NCI-H1930 (cell line): Measurements from ENCODE around the gene CLN6.
"Not testable (repeated sequence)": the region's sequence is repeated elsewhere in the genome, so short reads cannot be mapped to it uniquely, and the experiment has no call there.

Source experiments
- DNase-seq, 2 experiments: peaks; one replicate each; lab custom pipeline; 2025; lab: John Stamatoyannopoulos, UW

Gene CLN6

GRCh38 chr15:68256675-68257450, 27.3 kb upstream of the CLN6 start:
- peak; percentile 78 to 79 for DNase-seq

DNA sequence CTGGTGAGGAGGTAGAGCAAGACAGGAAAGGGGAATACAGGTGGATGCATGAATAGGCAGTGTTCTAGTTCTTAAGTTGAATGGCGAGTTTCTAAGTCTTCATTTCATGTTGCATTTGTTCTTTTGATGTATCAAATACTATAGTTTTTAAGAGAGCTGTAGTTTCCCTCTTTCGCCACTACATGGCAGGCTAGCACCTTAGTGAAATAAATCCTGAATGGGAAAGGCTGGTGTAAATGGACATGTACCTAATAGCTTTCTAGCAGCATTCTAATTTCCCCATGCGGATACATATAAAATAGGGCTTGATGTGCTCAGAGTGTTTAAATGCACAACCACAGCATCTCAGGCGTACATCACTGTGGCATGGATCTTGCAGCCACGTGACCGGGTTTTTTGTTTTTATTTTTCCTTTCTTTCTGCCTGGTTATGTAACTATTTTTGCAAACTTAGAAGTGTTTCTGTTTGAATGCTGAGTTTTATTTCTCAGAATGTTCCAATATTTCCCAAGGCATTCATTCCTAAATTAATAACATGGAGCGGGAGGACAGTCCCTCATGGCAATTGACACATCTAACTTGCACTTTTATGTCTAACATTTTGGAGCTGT, 23.5 kb upstream of the CLN6 start:
- DNase-seq, result peak; percentile 2 to 42

DNA sequence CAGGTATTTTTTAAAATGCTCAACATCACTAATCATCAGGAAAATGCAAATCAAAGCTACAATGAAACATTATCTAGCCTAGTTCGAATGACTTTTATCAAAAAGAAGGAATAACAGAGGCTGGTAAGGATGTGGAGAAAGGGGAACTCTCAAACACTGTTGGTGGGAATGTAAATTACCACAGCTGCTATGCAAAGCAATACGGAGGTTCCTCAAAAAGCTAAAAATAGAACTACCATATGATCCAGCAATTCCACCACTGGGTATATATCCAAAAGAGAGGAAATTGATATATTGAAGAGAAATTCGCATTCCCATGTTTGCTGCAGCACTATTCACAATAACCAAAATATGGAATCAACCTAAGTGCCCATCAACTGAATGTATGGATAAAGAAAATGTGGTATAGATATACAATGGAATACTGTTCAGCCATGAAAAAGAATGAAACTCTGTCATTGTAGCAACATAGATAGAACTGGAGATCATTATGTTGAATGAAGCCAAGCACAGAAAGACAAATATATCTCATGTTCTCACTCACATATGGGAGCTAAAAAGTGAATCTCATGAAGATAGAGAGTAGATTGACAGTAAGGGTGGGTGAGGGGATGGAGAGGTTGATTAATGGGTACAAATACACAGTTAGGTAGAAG, 19.7 kb upstream of the CLN6 start:
- DNase-seq, result no peak

- DNase-seq, result no peak
Measured at GRCh38 chr15:68244235-68244634, 14.7 kb upstream of the CLN6 start.

DNA sequence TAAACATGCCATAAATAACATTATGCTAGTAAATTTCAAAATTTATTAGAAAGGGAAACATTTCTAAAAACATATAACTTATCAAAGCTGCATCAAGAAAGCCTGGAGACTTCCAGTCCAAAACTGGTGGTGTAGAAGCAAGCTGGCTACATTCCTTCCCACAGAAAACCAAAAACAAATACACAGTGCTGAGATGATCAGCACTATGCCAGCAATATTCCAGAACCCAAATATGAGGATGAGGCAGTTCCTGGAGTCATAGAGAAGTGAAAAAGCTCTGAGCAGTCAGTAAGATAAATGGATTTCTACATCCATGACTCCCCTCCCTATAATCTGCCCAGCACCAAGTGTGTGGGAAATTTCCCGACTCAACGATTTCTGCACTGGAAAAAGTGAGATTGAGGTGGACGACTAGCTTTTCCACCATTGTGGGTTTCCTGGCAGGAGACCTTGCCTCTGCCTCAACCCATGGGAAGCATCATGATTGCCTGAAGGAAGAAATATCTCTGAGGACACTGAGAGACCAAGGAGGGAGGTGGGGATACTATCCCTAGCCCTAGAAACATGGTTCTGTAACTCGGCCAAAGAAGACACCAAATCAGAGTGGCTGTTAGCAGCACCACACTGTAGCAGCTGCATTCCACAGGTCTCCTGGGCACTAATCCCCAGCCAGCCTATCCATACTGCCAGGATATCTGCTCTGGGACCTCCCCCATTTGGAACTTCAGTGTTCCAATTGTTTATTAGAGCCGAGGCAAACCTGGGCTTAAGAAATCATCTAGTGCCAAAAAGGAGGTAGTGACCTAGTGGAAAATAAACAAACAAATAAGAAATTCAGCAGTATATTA, 11.8 kb upstream of the CLN6 start:
- DNase-seq, result no peak

- DNase-seq, result no peak
Measured at GRCh38 chr15:68239025-68239424, 9.5 kb upstream of the CLN6 start.

DNA sequence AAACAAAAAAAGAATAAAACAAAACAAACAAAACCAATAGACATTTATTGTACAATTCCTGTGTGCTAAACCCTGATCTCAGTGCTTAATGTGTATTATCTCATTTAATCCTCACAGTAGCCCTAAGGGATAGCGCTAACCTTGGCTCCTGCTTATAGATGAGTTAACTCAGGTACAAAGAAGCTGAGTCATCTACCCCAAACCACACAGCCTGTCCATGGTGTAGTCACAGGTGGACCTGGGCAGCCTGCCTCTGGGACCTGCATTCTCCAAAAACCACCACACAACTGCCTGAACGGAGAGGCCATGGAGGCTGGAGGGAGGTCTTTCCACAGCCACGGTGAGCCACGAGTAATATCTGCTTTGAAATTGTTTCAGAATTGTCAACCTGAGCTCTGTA, 5.5 kb upstream of the CLN6 start:
- DNase-seq, result no peak

- DNase-seq, result not testable (repeated sequence)
Measured at GRCh38 chr15:68234520-68234919, 5.0 kb upstream of the CLN6 start.

DNA sequence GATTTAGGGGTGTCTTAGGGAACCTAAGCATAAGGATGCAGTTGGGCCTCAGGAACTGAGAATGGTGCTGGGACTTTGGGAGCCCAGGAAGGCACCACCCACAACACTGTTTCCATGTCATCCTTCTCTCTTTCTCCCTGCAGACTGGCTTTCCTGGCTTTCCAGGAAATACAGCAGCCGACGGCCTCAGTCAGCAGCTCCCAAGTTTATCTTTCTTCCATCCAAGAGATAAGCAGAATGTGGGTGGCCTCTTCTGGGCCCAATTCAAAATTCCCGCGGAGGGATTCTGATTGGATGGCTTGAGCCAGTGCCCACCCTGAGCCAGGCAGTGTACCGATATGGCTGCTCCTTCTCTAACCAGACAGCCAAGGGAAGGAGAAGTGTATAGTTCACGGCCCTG, 4.5 kb upstream of the CLN6 start:
- DNase-seq, result no peak

GRCh38 chr15:68232937-68233336, 3.4 kb upstream of the CLN6 start:
- DNase-seq, result no peak

- DNase-seq, result no peak
Measured at GRCh38 chr15:68232449-68232848, 2.9 kb upstream of the CLN6 start.

GRCh38 chr15:68231102-68231818, 1.7 kb upstream of the CLN6 start:
- DNase-seq, result no peak

DNA sequence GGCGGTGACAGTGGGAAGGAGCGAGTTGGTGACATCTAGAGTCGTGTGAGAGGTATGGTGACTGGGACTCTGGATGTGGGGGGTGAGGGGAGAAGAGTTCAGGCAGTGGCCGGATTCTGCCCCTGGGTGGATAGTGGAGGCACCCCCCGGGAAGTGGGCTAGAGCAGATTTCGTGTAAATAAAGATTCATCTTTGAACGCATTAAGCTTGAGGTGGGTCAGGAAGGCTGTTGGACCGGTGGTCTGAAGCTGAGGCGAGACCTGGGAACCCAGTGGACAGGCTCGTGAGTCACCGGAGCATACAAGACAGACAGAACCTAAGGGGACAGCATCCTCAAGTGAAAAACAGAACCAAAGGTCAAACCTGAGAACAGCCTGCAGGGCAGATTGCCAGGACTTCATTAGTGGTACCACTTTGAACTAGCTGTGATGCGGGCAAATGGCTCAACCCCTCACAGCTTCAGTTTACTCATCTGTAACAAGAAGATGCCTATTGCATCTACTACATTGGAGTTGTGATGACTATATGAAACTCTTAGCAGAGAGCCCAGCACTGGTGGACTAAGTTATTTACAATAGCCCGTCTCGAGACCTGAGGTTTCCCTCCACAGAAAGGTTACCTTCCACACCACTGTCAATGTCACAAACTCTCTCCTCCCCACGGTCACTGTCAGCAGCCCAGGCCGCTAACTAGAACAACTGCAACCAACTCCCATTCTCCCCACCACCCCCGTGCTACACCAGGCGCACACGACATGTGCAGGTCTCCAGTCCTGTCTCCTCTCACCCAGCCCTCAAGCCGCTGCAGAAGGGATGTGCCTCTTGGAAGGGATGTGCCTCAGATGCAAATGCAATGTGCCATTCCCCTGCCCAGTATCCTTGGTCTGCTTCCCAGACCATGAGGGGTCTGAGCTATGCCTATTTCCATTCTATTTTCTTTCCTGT, 901 bp upstream of the CLN6 start:
- DNase-seq, result no peak

DNA sequence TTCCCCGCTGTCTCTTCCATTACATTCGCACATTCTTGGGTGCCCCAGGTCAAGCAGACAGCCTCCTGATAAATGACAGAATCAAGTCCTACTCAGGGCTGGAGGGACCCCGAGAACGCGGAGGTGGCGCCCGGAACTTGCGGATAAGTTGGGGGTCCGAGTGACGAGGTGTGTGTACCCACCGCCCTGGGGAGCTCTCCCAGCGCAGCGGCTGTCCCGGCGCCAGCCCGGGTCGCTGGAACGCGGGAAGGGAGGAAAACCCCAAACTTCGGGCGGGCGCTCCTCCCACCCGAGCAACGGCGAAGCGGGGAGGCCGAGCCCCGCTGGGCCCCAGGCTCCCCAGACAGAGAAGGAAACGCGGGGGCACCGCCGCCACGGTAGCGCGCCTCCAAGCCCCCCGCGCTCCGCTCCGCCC, 550 bp downstream of the CLN6 start:
- DNase-seq, result no peak

DNA sequence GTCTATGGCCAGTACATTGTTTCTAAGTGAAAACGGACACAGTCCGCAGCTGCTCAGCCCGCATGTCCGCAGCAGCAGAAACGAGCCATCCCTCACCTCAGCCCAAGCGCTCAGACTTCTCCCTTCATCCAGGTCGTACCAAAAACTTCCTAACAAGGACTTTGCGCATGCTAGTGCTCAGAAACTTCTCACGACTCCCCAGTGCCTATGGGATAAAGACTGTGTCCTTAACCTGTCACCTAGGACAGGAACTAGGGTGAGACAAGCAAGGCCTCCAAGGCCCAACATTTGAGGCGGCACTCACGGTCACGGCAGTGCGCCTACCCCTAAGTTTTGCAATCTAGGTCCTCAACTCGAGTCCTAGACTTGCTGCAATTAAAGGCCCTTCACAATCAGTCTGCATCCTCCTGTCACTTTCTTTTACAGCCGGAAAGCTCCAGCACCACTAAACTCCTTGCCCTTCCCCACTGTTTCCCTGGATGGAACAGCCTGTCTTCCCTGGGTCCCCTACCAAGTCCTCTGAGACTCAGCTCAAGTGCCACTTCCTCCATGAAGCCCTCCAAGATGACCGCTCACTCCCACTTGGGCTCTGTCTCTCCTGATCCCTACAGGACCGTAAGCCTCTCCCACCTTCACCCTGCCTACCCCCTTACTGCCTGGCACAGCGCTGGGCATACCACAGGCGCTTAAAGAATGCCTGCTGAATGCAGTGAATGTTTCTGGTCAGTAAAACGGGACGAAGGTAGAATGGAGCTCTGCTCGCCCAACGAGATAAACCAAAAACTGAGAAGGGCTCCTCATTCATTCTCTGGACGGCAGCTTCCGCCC, 1.2 kb downstream of the CLN6 start:
- no peak for DNase-seq

DNA sequence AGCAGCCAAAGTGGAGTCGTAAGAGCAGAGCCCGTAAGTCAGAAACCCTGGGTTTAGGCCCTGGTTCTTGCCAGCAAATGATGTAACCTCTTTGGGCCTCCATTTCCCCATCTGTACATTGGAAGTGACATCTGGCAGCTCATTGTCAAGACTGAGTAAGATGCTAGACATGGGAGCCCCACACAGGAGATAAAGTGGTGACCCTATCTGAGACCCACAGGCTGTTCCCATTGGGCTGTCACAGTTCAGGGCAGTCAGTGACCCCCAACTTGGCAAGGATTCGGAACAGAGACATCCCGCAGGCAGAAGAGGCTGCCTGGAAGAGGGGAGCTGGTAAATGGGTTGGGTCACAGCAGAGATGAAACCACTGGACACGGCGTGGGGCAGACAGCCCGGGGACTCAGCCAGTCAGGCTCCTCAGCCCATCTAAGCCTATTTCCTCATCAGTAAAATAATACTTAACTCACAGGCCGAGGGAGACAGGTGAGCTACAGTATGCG, 1.8 kb downstream of the CLN6 start:
- no peak for DNase-seq

DNA sequence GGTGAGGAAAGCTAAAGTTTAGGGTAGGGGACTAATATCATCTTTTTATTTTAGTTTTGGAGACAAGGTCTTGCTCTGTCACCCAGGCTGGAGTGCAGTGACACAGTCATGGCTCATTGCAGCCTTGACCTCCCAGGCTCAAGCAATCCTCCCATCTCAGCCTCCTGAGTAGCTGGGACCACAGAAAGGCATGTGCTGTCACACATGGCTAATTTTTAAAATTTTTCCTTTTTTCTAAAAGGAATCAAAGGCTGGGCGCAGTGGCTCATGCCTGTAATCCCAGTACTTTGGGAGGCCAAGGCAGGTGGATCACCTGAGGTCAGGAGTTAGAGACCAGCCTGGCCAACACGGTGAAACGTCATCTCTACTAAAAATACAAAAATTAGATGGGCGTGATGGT, 4.1 kb downstream of the CLN6 start:
- DNase-seq, result not testable (repeated sequence)

- DNase-seq, result no peak
Measured at GRCh38 chr15:68224546-68225250, 4.8 kb downstream of the CLN6 start.

- no peak for DNase-seq
Measured at GRCh38 chr15:68224108-68224507, 5.4 kb downstream of the CLN6 start.
